SJSA1 (cell line): ENCODE results near the gene GSTP1. TPM values are rescaled to one million over a fixed set of nuclear protein-coding genes. Genes with fewer than 3 reads are reported as not detected.

ENCODE experiments used
- total RNA-seq: library from RNA; depleted of rRNA; stranded (reverse); fragments of >200 nt; shearing (Covaris generic); gene quantifications from 2 replicates; pipeline ENCODE4 v1.2.3, GENCODE V29; 2014; rRNA removed

The GSTP1 gene
- total RNA-seq, 1 experiment from 2014 or later = 2,720 TPM

Other genes starting within 250 kb of the GSTP1 start
- gene POLD4, start 230.3 kb upstream of the GSTP1 start, total RNA-seq = 81.8 and 125 TPM in 2 replicates
- gene CLCF1, start 210.2 kb upstream of the GSTP1 start, total RNA-seq = 6.9 and 9.4 TPM in 2 replicates
- gene RAD9A, start 191.8 kb upstream of the GSTP1 start, total RNA-seq = 13.8 and 25.1 TPM in 2 replicates
- 668 and 731 TPM in 2 replicates for gene PPP1CA, start 182.0 kb upstream of the GSTP1 start, total RNA-seq
- not detected in 2 replicates for gene TBC1D10C, start 179.7 kb upstream of the GSTP1 start, total RNA-seq
- not detected in 2 replicates for gene CARNS1, start 168.1 kb upstream of the GSTP1 start, total RNA-seq
- gene RPS6KB2, start 155.3 kb upstream of the GSTP1 start, total RNA-seq = 166 and 177 TPM in 2 replicates
- gene PTPRCAP, start 146.1 kb upstream of the GSTP1 start, total RNA-seq = 0.37 TPM in 1 of 2 replicates, not detected in the other
- 123 and 181 TPM in 2 replicates for gene CORO1B, start 140.3 kb upstream of the GSTP1 start, total RNA-seq
- not detected in 2 replicates for gene GPR152, start 131.1 kb upstream of the GSTP1 start, total RNA-seq
- not detected in 2 replicates for gene CABP4, start 128.5 kb upstream of the GSTP1 start, total RNA-seq
- 61.1 and 105 TPM in 2 replicates for gene TMEM134, start 114.6 kb upstream of the GSTP1 start, total RNA-seq
- gene AIP, start 100.8 kb upstream of the GSTP1 start, total RNA-seq = 184 and 185 TPM in 2 replicates
- gene PITPNM1, start 78.4 kb upstream of the GSTP1 start, total RNA-seq = 11.5 and 18.7 TPM in 2 replicates
- 61.9 and 82.4 TPM in 2 replicates for gene CDK2AP2, start 75.7 kb upstream of the GSTP1 start, total RNA-seq
- not detected in 2 replicates for gene CABP2, start 60.4 kb upstream of the GSTP1 start, total RNA-seq
- 308 and 343 TPM in 2 replicates for gene NDUFV1, start 23.1 kb downstream of the GSTP1 start, total RNA-seq
- gene NUDT8, start 46.1 kb downstream of the GSTP1 start, total RNA-seq = 7.4 and 14.0 TPM in 2 replicates
- gene TBX10, start 56.0 kb downstream of the GSTP1 start, total RNA-seq = not detected in 2 replicates
- gene ACY3, start 66.9 kb downstream of the GSTP1 start, total RNA-seq = not detected in 2 replicates
- gene ALDH3B2, start 90.8 kb downstream of the GSTP1 start, total RNA-seq = not detected in 2 replicates